Spleen (tissue), 11 donors: ENCODE data around the gene RNF123. TPM values are rescaled to one million over a fixed set of nuclear protein-coding genes. Genes with fewer than 3 reads are reported as not detected.

Experiments used
- DNase-seq: peaks from one replicate; pipeline ENCODE4 v3.0.0-alpha.2; 2020
- H3K27ac ChIP-seq, 8 donors: fragments of 200-600 bp; sonication (generic) in 7 of 8; 1 replicate in 4 of 8; 2 replicates in 4 of 8; pipeline versions ENCODE4 v1.5.0 to v1.8.0; 2016 to 2021; ENCODE audit warnings: inconsistent platforms in 4 of 8, mild to moderate bottlenecking in 4 of 8, moderate library complexity in 1 of 8
- H3K27me3 ChIP-seq, 7 donors: fragments of 200-600 bp; sonication (generic) in 6 of 7; replicated peaks in 1 of 7; 1 replicate in 4 of 7; 2 replicates in 3 of 7; pipeline versions ENCODE4 v1.5.0 to v1.8.0; 2016 to 2021; ENCODE audit warnings: inconsistent platforms in 3 of 7, mild to moderate bottlenecking in 1 of 7
- H3K36me3 ChIP-seq, 6 donors: fragments of 200-600 bp; sonication (generic) in 5 of 6; 1 replicate in 4 of 6; 2 replicates in 2 of 6; pipeline versions ENCODE4 v1.5.0 to v1.8.0; 2016 to 2021; ENCODE audit warnings: inconsistent platforms in 2 of 6
- H3K4me1 ChIP-seq, 6 donors: fragments of 200-600 bp; sonication (generic) in 5 of 6; 1 replicate in 3 of 6; 2 replicates in 3 of 6; pipeline versions ENCODE4 v1.5.0 to v1.8.0; 2016 to 2021; ENCODE audit warnings: inconsistent platforms in 3 of 6
- H3K4me3 ChIP-seq, 8 donors: fragments of 200-600 bp; sonication (generic) in 7 of 8; 1 replicate in 4 of 8; 2 replicates in 4 of 8; pipeline versions ENCODE4 v1.5.0 to v1.8.0; 2016 to 2021; ENCODE audit warnings: inconsistent platforms in 4 of 8, mild to moderate bottlenecking in 4 of 8, moderate library complexity in 2 of 8
- H3K9me3 ChIP-seq, 8 donors: fragments of 200-600 bp; sonication (generic) in 7 of 8; 1 replicate in 4 of 8; 2 replicates in 4 of 8; pipeline versions ENCODE4 v1.5.0 to v1.8.0; 2016 to 2021; ENCODE audit warnings: inconsistent platforms in 4 of 8
- CTCF ChIP-seq, 11 experiments: fragments of 200-600 bp in 7 of 11; fragments of 450-650 bp in 4 of 11; sonication (generic) in 4 of 11; IDR thresholded peaks in 8 of 11; conservative IDR thresholded peaks in 3 of 11; 1 replicate in 7 of 11; 2 replicates in 4 of 11; pipeline versions ENCODE4 v1.4.0 to v1.8.0; 2016 to 2021; ENCODE audit warnings: antibody characterized with exemption in 11 of 11, inconsistent platforms in 4 of 11, mild to moderate bottlenecking in 1 of 11
- POLR2A ChIP-seq, 3 donors: fragments of 450-650 bp; IDR thresholded peaks; one replicate each; pipeline ENCODE4 v1.5.1; 2017; ENCODE audit warnings: antibody characterized with exemption in 3 of 3, mild to moderate bottlenecking in 1 of 3
- POLR2AphosphoS5 ChIP-seq, 3 donors: sonication (generic); formaldehyde crosslinking; IDR thresholded peaks; one replicate each; pipeline ENCODE4 v1.5.1; 2017; ENCODE audit warnings: antibody characterized with exemption in 3 of 3
- WGBS, 5 donors: extraction: QIAGEN DNeasy Blood & Tissue Kit in 3 of 5; methylation state at CpG; one replicate each; pipeline versions ENCODE4 v1.1.5 to v1.1.7; 2013 to 2018; 5-methylcytosine and 5-hydroxymethylcytosine counted together
- intact Hi-C: fragments of 100-400 bp; cut with DNase I; formaldehyde crosslinking; loops from one replicate; pipeline ENCODE4 v1.15.0; 2023; ENCODE audit warnings: low total_unique reads
- polyA plus RNA-seq, 3 donors: library from polyadenylated mRNA; stranded (reverse); fragments of 200-250 nt; gene quantifications; one replicate each; pipeline ENCODE4 v1.2.1, GENCODE V29; 2013
- total RNA-seq, 7 donors: library from RNA; depleted of rRNA in 3 of 7; stranded (reverse); fragments of >200 nt in 3 of 7; fragmentation: NEBNext Ultra II Directional in 4 of 7; extraction: Animal tissue kit (Norgen Biotek cat#: 25700) in 4 of 7; gene quantifications; one replicate each; pipeline versions ENCODE4 v1.1.0 to v1.2.1, GENCODE V29; 2016 to 2021
- donor health status: healthy with polysubstance abuse.
- donor health status: DM: no; HTN: no; CAD: no; lungs with moderate emphysema.
- donor health status: DM: no; HTN: no; CAD: no.
- donor health status: Bipolar disorder and iron deficiency.
- donor health status: healthy.
- donor health status: DM: no; HTN: no; CAD: no.
- donor health status: DM: yes; HTN: yes; CAD: no.

The RNF123 gene
- total and polyA plus RNA-seq, 10 donors = 11.6 to 57.5 (median 37.9) TPM

GRCh38 chr3:49648354-49649019, 40.9 kb upstream of the RNF123 start:
- TF ChIP-seq POLR2A (IDR thresholded peaks at IDR 0.05) (no peak), CTCF (IDR thresholded peaks at IDR 0.05 in 8 of 11, conservative IDR thresholded peaks at IDR 0.05 in 3 of 11) (no peak), POLR2AphosphoS5 (IDR thresholded peaks at IDR 0.05) (no peak)

DNA sequence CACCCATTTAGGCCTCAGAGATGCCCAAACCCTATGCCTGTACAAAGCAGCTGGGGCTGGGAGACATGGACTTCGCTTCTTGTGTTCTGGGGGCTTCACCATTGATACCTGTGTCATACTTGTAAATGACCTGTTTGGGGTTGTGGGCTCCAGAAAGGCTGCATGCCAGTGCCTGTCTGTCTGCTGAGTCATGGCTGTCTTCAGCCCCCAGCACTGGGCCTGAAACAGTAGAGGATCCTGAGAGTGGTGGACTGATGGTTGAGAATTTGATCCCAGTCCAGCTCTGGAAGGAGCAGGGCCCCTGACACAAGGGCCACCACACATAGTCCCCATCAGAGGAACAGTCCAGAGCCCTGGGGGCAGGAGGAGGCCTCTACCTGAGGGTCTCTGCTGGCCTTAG, 39.8 kb upstream of the RNF123 start:
- 82 to 100% (median 92%) methylated on average over 1 of the region's 1 CpG for WGBS, 5 donors
- no peak for DNase-seq
- H3K27ac ChIP-seq = no peak overlapping the region

More at GRCh38 chr3:49648354-49649019, 40.9 kb upstream of the RNF123 start:
- H3K27me3 ChIP-seq = no peaks in the 10 kb centered on the region
- 65 to 84% (median 82%) methylated on average over 3 of the region's 3 CpGs for WGBS, 5 donors
- H3K36me3 ChIP-seq = no peaks in the 10 kb centered on the region
- intact Hi-C loops = no loop called here
- H3K4me3 ChIP-seq = no peak overlapping the region
- H3K27ac ChIP-seq = no peak overlapping the region
- no peak for DNase-seq
- H3K4me1 ChIP-seq = no peaks in the 10 kb centered on the region
- H3K9me3 ChIP-seq = no peaks in the 10 kb centered on the region

DNA sequence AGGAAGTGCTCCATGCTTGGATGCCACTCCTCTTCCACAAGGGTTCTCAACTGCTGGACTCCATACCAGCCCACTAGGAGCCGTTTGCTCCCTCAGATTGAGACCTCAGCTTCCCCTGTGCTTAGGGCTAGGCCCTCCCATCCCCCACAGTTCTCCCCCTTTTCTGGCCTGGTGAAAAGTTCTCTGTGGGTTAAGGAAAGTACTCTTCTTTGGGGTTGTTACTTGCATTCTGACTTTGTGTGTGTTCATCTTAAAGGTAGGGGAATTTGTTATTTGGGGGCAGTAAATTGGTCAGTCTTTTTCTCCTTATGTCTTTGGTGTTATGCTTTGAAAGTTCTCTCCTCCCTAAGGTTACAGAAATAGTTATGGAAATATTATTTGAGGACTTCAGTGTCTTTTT, 39.2 kb upstream of the RNF123 start:
- Histone ChIP-seq H3K4me1 (no peaks in the 10 kb centered on the region), H3K9me3 (no peaks in the 10 kb centered on the region), H3K27me3 (no peaks in the 10 kb centered on the region), H3K27ac (no peak overlapping the region), H3K4me3 (no peak overlapping the region), H3K36me3 (no peaks in the 10 kb centered on the region)
- no peak for TF ChIP-seq POLR2A (IDR thresholded peaks at IDR 0.05)
- TF ChIP-seq CTCF (IDR thresholded peaks at IDR 0.05 in 8 of 11, conservative IDR thresholded peaks at IDR 0.05 in 3 of 11) = no peak
- no peak for TF ChIP-seq POLR2AphosphoS5 (IDR thresholded peaks at IDR 0.05)
- DNase-seq = no peak
- intact Hi-C loops = no loop called here
- WGBS, 5 donors = 57 to 64% (median 63%) methylated on average over 1 of the region's 1 CpG

More for the DNA sequence above, 39.8 kb upstream of the RNF123 start:
- Histone ChIP-seq H3K36me3 (no peaks in the 10 kb centered on the region), H3K9me3 (no peaks in the 10 kb centered on the region), H3K4me1 (no peaks in the 10 kb centered on the region), H3K4me3 (no peak overlapping the region), H3K27me3 (no peaks in the 10 kb centered on the region)
- intact Hi-C loops = no loop called here
- no peak for TF ChIP-seq CTCF (IDR thresholded peaks at IDR 0.05 in 8 of 11, conservative IDR thresholded peaks at IDR 0.05 in 3 of 11)
- no peak for TF ChIP-seq POLR2AphosphoS5 (IDR thresholded peaks at IDR 0.05)
- TF ChIP-seq POLR2A (IDR thresholded peaks at IDR 0.05) = no peak

GRCh38 chr3:49650637-49651036, 38.7 kb upstream of the RNF123 start:
- Histone ChIP-seq H3K4me3 (no peak overlapping the region), H3K9me3 (no peaks in the 10 kb centered on the region), H3K27me3 (no peaks in the 10 kb centered on the region), H3K4me1 (no peaks in the 10 kb centered on the region), H3K36me3 (no peaks in the 10 kb centered on the region), H3K27ac (no peak overlapping the region)
- no peak for DNase-seq
- intact Hi-C loops = no loop called here
- WGBS, 5 donors = 73 to 89% (median 76%) methylated on average over 5 to 8 of the region's 8 CpGs
- TF ChIP-seq POLR2AphosphoS5 (IDR thresholded peaks at IDR 0.05) (no peak), POLR2A (IDR thresholded peaks at IDR 0.05) (no peak), CTCF (IDR thresholded peaks at IDR 0.05 in 8 of 11, conservative IDR thresholded peaks at IDR 0.05 in 3 of 11) (no peak)
